CD14-positive monocyte (primary cell): ENCODE data around the gene ZNF700. TPM values are rescaled to one million over a fixed set of nuclear protein-coding genes. Genes with fewer than 3 reads are reported as not detected.
A peak's percentile ranks its signal among the peaks of the same experiment; 100 is the strongest.

ENCODE experiments used
- DNase-seq, 3 donors: peaks; one replicate each; pipeline ENCODE4 v3.0.0-alpha.2; 2011 to 2022
- H2AFZ ChIP-seq: 2 replicates; pipeline ENCODE4 v1.6.0; 2012; ENCODE audit warnings: mild to moderate bottlenecking, low read depth, low read length, inconsistent platforms; ENCODE audit not compliant: insufficient read depth, poor library complexity, severe bottlenecking
- H3K27ac ChIP-seq, 2 donors: 1 replicate in 1 of 2; 2 replicates in 1 of 2; pipeline ENCODE4 v1.5.1; 2012 to 2013; ENCODE audit warnings: low read length in 2 of 2, control low read depth in 1 of 2, inconsistent platforms in 1 of 2, low read depth in 1 of 2, mild to moderate bottlenecking in 1 of 2
- H3K27me3 ChIP-seq, 2 donors: one replicate each; pipeline versions ENCODE4 v1.6.0 to v1.6.1; 2011 to 2013; ENCODE audit warnings: low read length in 2 of 2; ENCODE audit not compliant: control insufficient read depth in 2 of 2, insufficient read depth in 2 of 2
- H3K36me3 ChIP-seq, 2 donors: replicated peaks in 1 of 2; 1 replicate in 1 of 2; 2 replicates in 1 of 2; pipeline versions ENCODE4 v1.5.1 to v1.6.1; 2012 to 2013; ENCODE audit warnings: low read length in 2 of 2, control low read depth in 1 of 2, inconsistent platforms in 1 of 2, mild to moderate bottlenecking in 1 of 2; ENCODE audit not compliant: insufficient read depth in 2 of 2, control insufficient read depth in 1 of 2
- H3K4me1 ChIP-seq, 2 donors: 1 replicate in 1 of 2; 2 replicates in 1 of 2; pipeline versions ENCODE4 v1.5.1 to v1.6.1; 2012 to 2013; ENCODE audit warnings: low read length in 2 of 2, control low read depth in 1 of 2, inconsistent platforms in 1 of 2, mild to moderate bottlenecking in 1 of 2, moderate library complexity in 1 of 2; ENCODE audit not compliant: insufficient read depth in 2 of 2, control insufficient read depth in 1 of 2
- H3K4me2 ChIP-seq: replicated peaks from 2 replicates; pipeline ENCODE3; 2012; ENCODE audit warnings: low read length, moderate library complexity, mild to moderate bottlenecking; ENCODE audit not compliant: poor library complexity, severe bottlenecking; ENCODE audit errors: extremely low read depth
- H3K4me3 ChIP-seq, 3 experiments: fragments of 200-600 bp in 1 of 3; sonication (generic) in 1 of 3; replicated peaks in 1 of 3; 1 replicate in 2 of 3; 2 replicates in 1 of 3; pipeline ENCODE4 v1.5.1; 2011 to 2013; ENCODE audit warnings: low read length in 3 of 3, mild to moderate bottlenecking in 3 of 3, control low read depth in 2 of 3, low read depth in 2 of 3, inconsistent platforms in 1 of 3, moderate library complexity in 1 of 3
- H3K79me2 ChIP-seq: 2 replicates; pipeline ENCODE4 v1.6.0; 2012; ENCODE audit warnings: mild to moderate bottlenecking, control low read depth, inconsistent platforms, low read length, moderate library complexity; ENCODE audit not compliant: insufficient read depth
- H3K9ac ChIP-seq: 2 replicates; pipeline ENCODE4 v1.6.0; 2017; ENCODE audit warnings: low read length, mild to moderate bottlenecking; ENCODE audit not compliant: insufficient read depth, poor library complexity, severe bottlenecking
- H3K9me3 ChIP-seq, 2 donors: replicated peaks in 1 of 2; 1 replicate in 1 of 2; 2 replicates in 1 of 2; pipeline versions ENCODE4 v1.5.1 to v1.6.1; 2012 to 2013; ENCODE audit warnings: low read length in 2 of 2, control low read depth in 1 of 2; ENCODE audit not compliant: control insufficient read depth in 1 of 2, insufficient read depth in 1 of 2
- H4K20me1 ChIP-seq: 2 replicates; pipeline ENCODE4 v1.6.0; 2012; ENCODE audit warnings: mild to moderate bottlenecking, low read length, control low read depth, moderate library complexity; ENCODE audit not compliant: insufficient read depth
- H3K27ac Mint-ChIP-seq, 7 donors: one replicate each; pipeline ENCODE4 v1.8.0; 2020; ENCODE audit warnings: mild to moderate bottlenecking in 7 of 7, mixed read lengths in 7 of 7, moderate library complexity in 6 of 7, inconsistent platforms in 2 of 7
- H3K27me3 Mint-ChIP-seq, 3 donors: one replicate each; pipeline ENCODE4 v1.8.0; 2021 to 2022; ENCODE audit warnings: low read depth in 3 of 3, mild to moderate bottlenecking in 3 of 3, mixed read lengths in 3 of 3, moderate library complexity in 3 of 3, inconsistent platforms in 1 of 3
- H3K36me3 Mint-ChIP-seq, 2 donors: one replicate each; pipeline ENCODE4 v1.8.0; 2020; ENCODE audit warnings: mixed read lengths in 2 of 2, inconsistent platforms in 1 of 2, mild to moderate bottlenecking in 1 of 2
- H3K4me1 Mint-ChIP-seq: one replicate; pipeline ENCODE4 v1.8.0; 2020; ENCODE audit warnings: mild to moderate bottlenecking, mixed read lengths
- H3K4me3 Mint-ChIP-seq, 2 donors: one replicate each; pipeline ENCODE4 v1.8.0; 2020; ENCODE audit warnings: mild to moderate bottlenecking in 2 of 2, mixed read lengths in 2 of 2, moderate library complexity in 1 of 2
- H3K9me3 Mint-ChIP-seq, 7 donors: one replicate each; pipeline ENCODE4 v1.8.0; 2020 to 2022; ENCODE audit warnings: mixed read lengths in 7 of 7, mild to moderate bottlenecking in 6 of 7, moderate library complexity in 6 of 7, inconsistent platforms in 2 of 7
- WGBS: methylation state at CpG from one replicate; pipeline ENCODE4 v1.1.5; 2013; ENCODE audit warnings: missing lambda C conversion rate; ENCODE audit not compliant: insufficient coverage; 5-methylcytosine and 5-hydroxymethylcytosine counted together
- intact Hi-C, 2 donors: fragments of 100-400 bp; cut with micrococcal nuclease; formaldehyde crosslinking; loops; one replicate each; pipeline versions ENCODE4 v1.15.0 to v1.15.1; 2023
- polyA plus RNA-seq, 3 donors: library from polyadenylated mRNA; depleted of rRNA in 1 of 3; unstranded in 2 of 3; stranded (reverse) in 1 of 3; fragments of 300-500 nt in 2 of 3; fragments of >200 nt in 1 of 3; fragmentation: Illumina TruSeq in 2 of 3; gene quantifications; 1 replicate in 2 of 3; 2 replicates in 1 of 3; pipeline ENCODE4 v1.2.3, GENCODE V29; 2012 to 2021
- TF ChIP-seq, protein P1 (sequence below): fragments of 200-600 bp; IDR thresholded peaks from one replicate; pipeline ENCODE4 v1.8.0; 2022; ENCODE audit warnings: antibody characterized with exemption, mild to moderate bottlenecking

The ZNF700 gene
- polyA plus RNA-seq, 3 donors, result 1.1 to 18.3 (median 1.2) TPM

DNA sequence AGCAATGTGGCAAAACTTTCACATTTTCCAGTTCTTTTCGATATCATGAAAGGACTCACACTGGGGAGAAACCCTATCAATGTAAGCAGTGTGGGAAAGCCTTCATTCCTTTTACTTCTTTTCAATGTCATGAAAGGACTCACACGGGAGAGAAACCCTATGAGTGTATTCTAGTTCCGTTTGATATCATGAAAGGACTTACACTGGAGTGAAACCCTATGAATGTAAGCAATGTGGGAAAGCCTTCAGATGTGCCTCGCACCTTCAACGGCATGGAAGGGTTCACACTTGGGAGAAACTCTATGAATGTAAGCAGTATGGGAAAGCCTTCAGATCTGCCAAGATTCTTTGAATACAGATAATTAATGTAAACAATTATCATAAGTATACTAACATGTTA, 25.4 kb downstream of the ZNF700 start:
- H3K9ac ChIP-seq, result no peak overlapping the region
- H3K9me3 ChIP-seq, result peaks cover 81 to 99% of the 10 kb centered on the region in 2 donors
- no peaks in the 10 kb centered on the region for H4K20me1 ChIP-seq
- Mint-ChIP-seq H3K9me3 (peaks cover 61 to 97% (median 93%) of the 10 kb centered on the region in 7 donors), H3K4me1 (no peaks in the 10 kb centered on the region), H3K4me3 (no peak overlapping the region), H3K36me3 (peaks cover 46 to 65% of the 10 kb centered on the region in 2 donors), H3K27ac (no peak overlapping the region), H3K27me3 (peaks cover 0 to 4% (median 1%) of the 10 kb centered on the region in 3 donors)
- no peaks in the 10 kb centered on the region for H3K4me1 ChIP-seq
- DNase-seq, result no peak
- peaks cover 46 to 73% of the 10 kb centered on the region in 2 donors for H3K36me3 ChIP-seq
- WGBS, result 100% methylated on average over 2 of the region's 5 CpGs
- no peak overlapping the region for H3K4me2 ChIP-seq
- H3K27ac ChIP-seq, result no peak overlapping the region
- H3K27me3 ChIP-seq, result no peaks in the 10 kb centered on the region
- intact Hi-C loops, result no loop called here
- TF ChIP-seq, protein P1, sequence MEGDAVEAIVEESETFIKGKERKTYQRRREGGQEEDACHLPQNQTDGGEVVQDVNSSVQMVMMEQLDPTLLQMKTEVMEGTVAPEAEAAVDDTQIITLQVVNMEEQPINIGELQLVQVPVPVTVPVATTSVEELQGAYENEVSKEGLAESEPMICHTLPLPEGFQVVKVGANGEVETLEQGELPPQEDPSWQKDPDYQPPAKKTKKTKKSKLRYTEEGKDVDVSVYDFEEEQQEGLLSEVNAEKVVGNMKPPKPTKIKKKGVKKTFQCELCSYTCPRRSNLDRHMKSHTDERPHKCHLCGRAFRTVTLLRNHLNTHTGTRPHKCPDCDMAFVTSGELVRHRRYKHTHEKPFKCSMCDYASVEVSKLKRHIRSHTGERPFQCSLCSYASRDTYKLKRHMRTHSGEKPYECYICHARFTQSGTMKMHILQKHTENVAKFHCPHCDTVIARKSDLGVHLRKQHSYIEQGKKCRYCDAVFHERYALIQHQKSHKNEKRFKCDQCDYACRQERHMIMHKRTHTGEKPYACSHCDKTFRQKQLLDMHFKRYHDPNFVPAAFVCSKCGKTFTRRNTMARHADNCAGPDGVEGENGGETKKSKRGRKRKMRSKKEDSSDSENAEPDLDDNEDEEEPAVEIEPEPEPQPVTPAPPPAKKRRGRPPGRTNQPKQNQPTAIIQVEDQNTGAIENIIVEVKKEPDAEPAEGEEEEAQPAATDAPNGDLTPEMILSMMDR, result no peak
- peaks cover 14% of the 10 kb centered on the region for H3K79me2 ChIP-seq
- H2AFZ ChIP-seq, result no peak overlapping the region
- peak overlapping the region in 1 of 3 experiments; percentile 64 for H3K4me3 ChIP-seq

DNA sequence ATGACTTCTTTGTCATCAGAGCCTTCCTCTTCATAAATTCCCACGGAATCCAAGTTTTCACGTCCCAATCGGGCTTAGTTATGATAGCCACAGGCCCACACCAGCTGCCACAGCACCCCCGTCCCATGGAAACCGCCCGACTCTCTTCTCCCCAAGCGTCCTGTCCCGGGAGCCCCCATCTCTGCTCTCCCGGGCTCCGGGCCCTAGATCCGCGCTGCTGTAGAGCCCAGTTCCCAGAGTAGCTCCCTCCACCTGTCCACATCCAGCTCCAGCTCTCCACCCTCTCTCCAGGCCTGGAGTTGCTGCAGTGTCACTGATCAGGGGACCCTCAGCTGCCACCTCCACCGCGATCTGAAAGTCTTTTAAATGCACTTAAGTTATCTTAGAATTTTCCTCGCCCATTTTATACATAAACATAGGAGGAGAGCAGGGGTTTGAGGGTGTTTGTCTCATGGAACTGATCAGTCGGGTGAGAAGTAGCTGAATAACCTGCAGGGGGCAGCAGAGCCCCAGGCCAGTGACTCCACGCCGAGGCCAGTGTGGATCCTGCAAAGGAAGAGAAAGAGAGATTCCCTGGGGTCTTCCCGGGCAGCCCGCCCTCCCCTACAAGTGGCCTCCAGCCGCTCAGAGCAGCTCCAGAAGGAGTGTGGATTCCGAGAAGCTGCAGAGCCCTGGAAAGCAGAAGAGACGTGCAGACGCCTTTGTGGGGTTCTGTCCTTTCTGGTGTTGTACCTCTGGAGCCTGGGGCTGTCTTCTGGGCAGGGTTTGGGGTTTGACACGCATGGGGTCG, 38.9 kb downstream of the ZNF700 start:
- intact Hi-C loops, result loop anchor here (1.0 to 5.0 kb wide), 6 partner anchors 23 to 177 kb away; partner anchors contain the start of genes ZNF20 (in 2 of the 2), ZNF433 (in 1 of the 2), ZNF700 (in 1 of the 2) and ZNF844 (in 1 of the 2)
- Mint-ChIP-seq H3K27me3 (peaks cover 0 to 6% (median 2%) of the 10 kb centered on the region in 3 donors), H3K4me1 (peaks cover 21% of the 10 kb centered on the region), H3K27ac (peak overlapping the region; percentile 83 to 99 (median 96)), H3K36me3 (peaks cover 2 to 13% of the 10 kb centered on the region in 2 donors), H3K4me3 (peak overlapping the region; percentile 94 to 99), H3K9me3 (peaks cover 0 to 5% (median 0%) of the 10 kb centered on the region in 7 donors)
- Histone ChIP-seq H3K4me2 (peak overlapping the region; percentile 88), H3K4me1 (peaks cover 18 to 19% of the 10 kb centered on the region in 2 donors), H3K36me3 (no peaks in the 10 kb centered on the region), H3K79me2 (no peaks in the 10 kb centered on the region), H4K20me1 (no peaks in the 10 kb centered on the region), H3K9me3 (no peaks in the 10 kb centered on the region), H3K9ac (peak overlapping the region; percentile 92), H3K27me3 (no peaks in the 10 kb centered on the region), H3K4me3 (peak overlapping the region in 1 of 3 experiments; percentile 96), H3K27ac (peak overlapping the region in 1 of 2 donors; percentile 99), H2AFZ (no peak overlapping the region)
- WGBS, result 56% methylated on average over 21 of the region's 26 CpGs
- peak; percentile 53 to 70 (median 67) for DNase-seq
- TF ChIP-seq, protein P1, result peak; percentile 89
